GM12892 (cell line): ENCODE data around the gene FBXO38.
A peak's percentile ranks its signal among the peaks of the same experiment; 100 is the strongest.

ENCODE experiments used
- DNase-seq: peaks from one replicate; pipeline ENCODE4 v3.0.0; 2011; ENCODE audit not compliant: insufficient read length
- FAIRE-seq: peaks from 2 replicates; lab custom pipeline; 2011; peaks lifted over from hg19 to GRCh38; lab: Jason Lieb, UNC
- POLR2A ChIP-seq: IDR thresholded peaks from 2 replicates; pipeline ENCODE4 v1.6.1; 2011; ENCODE audit warnings: low read depth, low read length, control low read depth
- POLR2AphosphoS5 ChIP-seq: IDR thresholded peaks from 2 replicates; pipeline ENCODE4 v1.6.1; 2011; ENCODE audit warnings: low read depth, low read length, control low read depth
- TAF1 ChIP-seq: IDR thresholded peaks from 2 replicates; pipeline ENCODE4 v1.6.1; 2011; ENCODE audit warnings: low read depth, mild to moderate bottlenecking, control low read depth, low read length, borderline replicate concordance

Gene FBXO38

GRCh38 chr5:148388696-148389095 lies 4.9 kb downstream of the FBXO38 start:
- no peak for DNase-seq
- TF ChIP-seq POLR2A, result no peak
- TF ChIP-seq POLR2AphosphoS5, result no peak
- TF ChIP-seq TAF1, result no peak
- no peak for FAIRE-seq

- DNase-seq, result no peak
- no peak for FAIRE-seq
- no peak for TF ChIP-seq TAF1
- TF ChIP-seq POLR2A, result no peak
- TF ChIP-seq POLR2AphosphoS5, result no peak
Measured at GRCh38 chr5:148390914-148391313, 7.2 kb downstream of the FBXO38 start.

- FAIRE-seq (no peak), DNase-seq (no peak)
- TF ChIP-seq POLR2AphosphoS5 (no peak), TAF1 (no peak)
Measured at GRCh38 chr5:148391422-148391821, 7.7 kb downstream of the FBXO38 start.

DNA sequence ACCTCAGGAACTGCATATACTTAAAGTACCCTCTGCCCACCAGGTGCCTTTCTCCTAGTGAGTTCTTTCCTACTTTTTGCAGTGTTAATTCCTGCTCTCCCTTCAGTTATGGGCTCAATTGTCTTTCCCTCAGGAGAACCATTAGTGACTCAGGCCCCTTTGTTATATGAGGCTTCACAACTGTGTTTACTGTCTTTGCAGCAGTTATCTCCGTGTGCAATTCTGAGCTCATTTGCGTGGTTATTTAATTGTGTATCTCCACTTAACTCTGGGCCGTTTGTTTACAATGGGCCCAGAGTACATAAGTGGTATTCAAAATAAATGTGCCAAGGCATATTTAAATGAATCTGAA lies 9.6 kb downstream of the FBXO38 start:
- FAIRE-seq (no peak), DNase-seq (no peak)
- TF ChIP-seq POLR2A (no peak), POLR2AphosphoS5 (no peak), TAF1 (no peak)

- TF ChIP-seq POLR2A, result no peak
- no peak for TF ChIP-seq TAF1
- no peak for TF ChIP-seq POLR2AphosphoS5
- DNase-seq, result no peak
- FAIRE-seq, result no peak
Measured at GRCh38 chr5:148394587-148395019, 10.8 kb downstream of the FBXO38 start.

GRCh38 chr5:148395031-148395430 lies 11.3 kb downstream of the FBXO38 start:
- FAIRE-seq (no peak), DNase-seq (no peak)
- TF ChIP-seq POLR2A, result no peak
- no peak for TF ChIP-seq POLR2AphosphoS5

- FAIRE-seq (no peak), DNase-seq (no peak)
- TF ChIP-seq POLR2A, result no peak
- no peak for TF ChIP-seq POLR2AphosphoS5
- TF ChIP-seq TAF1, result no peak
Measured at GRCh38 chr5:148397968-148398595, 14.3 kb downstream of the FBXO38 start.

DNA sequence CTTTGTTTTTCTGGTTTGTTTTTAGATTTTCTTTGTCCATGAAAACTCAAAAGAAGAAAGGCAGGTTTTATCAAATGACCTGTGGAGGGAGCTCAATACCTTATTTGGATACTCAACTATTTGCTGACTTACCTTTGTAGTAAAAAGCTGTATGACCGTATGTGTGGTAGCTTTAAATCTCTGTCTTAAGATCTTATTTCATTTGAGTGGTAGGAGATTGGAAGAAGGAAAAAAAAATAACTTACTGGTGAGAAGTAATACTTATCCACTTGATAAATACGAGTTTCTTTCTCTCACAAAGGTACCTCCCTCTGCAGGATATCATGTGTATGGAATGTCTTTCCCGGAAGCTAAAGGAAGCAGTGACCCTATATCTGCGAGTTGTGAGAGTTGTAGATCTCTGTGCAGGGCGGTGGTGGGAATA lies 15.0 kb downstream of the FBXO38 start:
- TF ChIP-seq POLR2AphosphoS5, result no peak
- TF ChIP-seq POLR2A, result no peak
- no peak for TF ChIP-seq TAF1
- DNase-seq, result no peak
- FAIRE-seq, result no peak

DNA sequence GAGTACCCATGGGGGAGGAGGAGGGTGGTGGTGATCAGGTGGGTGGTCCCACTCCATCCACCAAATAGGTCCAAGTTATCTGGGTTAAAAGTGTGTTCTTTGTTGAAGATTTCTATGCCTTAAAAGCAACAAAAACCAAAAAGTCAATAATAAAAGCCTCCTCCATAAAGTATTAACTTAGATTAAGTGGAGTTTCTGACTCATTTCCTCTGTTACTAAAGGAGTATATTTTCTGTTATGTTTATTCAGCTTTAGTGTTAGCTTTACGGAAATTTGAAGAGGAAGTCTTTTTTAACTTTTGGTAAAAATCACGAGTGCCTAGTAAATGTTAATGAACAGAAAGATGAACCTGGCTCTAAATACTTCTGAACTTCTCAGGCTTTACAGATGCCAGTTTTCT lies 17.8 kb downstream of the FBXO38 start:
- TF ChIP-seq TAF1, result no peak
- no peak for TF ChIP-seq POLR2AphosphoS5
- TF ChIP-seq POLR2A, result no peak
- no peak for DNase-seq

DNA sequence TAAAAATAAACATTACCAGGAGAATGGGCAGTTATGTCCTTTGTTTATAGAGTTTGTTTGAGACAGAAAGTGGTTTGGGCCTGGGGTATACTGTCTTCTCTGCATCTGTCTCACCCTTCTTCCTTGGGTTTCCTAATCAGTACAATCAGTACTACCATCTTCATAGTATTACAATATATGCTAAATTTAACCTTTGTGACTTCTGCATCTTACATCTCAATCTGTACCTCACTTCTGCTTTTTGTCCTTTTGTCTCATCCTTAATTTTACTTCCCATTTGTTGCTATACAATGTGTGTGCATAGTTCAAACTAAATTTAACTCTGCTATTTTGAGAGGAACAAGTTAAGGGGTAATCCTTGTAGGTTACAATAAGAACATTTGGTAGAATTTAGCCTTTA lies 19.6 kb downstream of the FBXO38 start:
- DNase-seq (no peak), FAIRE-seq (peak; percentile 46)
- no peak for TF ChIP-seq POLR2AphosphoS5
- TF ChIP-seq POLR2A, result no peak
- no peak for TF ChIP-seq TAF1

More for the DNA sequence above, 17.8 kb downstream of the FBXO38 start:
- no peak for FAIRE-seq

- no peak for FAIRE-seq
- TF ChIP-seq POLR2AphosphoS5, result no peak
- TF ChIP-seq TAF1, result no peak
- no peak for TF ChIP-seq POLR2A
Measured at GRCh38 chr5:148406406-148406805, 22.6 kb downstream of the FBXO38 start.

GRCh38 chr5:148408092-148408491 lies 24.3 kb downstream of the FBXO38 start:
- TF ChIP-seq TAF1 (no peak), POLR2AphosphoS5 (no peak), POLR2A (no peak)
- FAIRE-seq (peak; percentile 9), DNase-seq (no peak)

More at GRCh38 chr5:148406406-148406805, 22.6 kb downstream of the FBXO38 start:
- DNase-seq, result no peak

- FAIRE-seq, result no peak
- TF ChIP-seq POLR2A (no peak), TAF1 (no peak), POLR2AphosphoS5 (no peak)
- no peak for DNase-seq
Measured at GRCh38 chr5:148412124-148412523, 28.4 kb downstream of the FBXO38 start.
